Lung (tissue), 12 donors: ENCODE data around the gene ADCY5. TPM values are rescaled to one million over a fixed set of nuclear protein-coding genes. Genes with fewer than 3 reads are reported as not detected.

Source experiments
- ATAC-seq: fragments of 200-7000 bp; cut with Tn5 transposase; one replicate; pipeline ENCODE4 v1.9.1; 2020; ENCODE audit warnings: moderate number of reproducible peaks; ENCODE audit not compliant: insufficient read depth, low FRiP score
- DNase-seq, 3 donors: peaks; one replicate each; pipeline ENCODE4 v3.0.0-alpha.2; 2013 to 2017
- H3K27ac ChIP-seq, 2 donors: one replicate each; pipeline ENCODE4 v1.5.1; 2013; ENCODE audit warnings: mild to moderate bottlenecking in 2 of 2, moderate library complexity in 2 of 2, control low read depth in 1 of 2, inconsistent platforms in 1 of 2, low read depth in 1 of 2, low read length in 1 of 2
- H3K27me3 ChIP-seq, 3 donors: one replicate each; pipeline ENCODE4 v1.5.1; 2013; ENCODE audit warnings: low read length in 2 of 3; ENCODE audit not compliant: control insufficient read depth in 3 of 3, insufficient read depth in 3 of 3
- H3K36me3 ChIP-seq, 4 donors: one replicate each; pipeline ENCODE4 v1.5.1; 2013; ENCODE audit warnings: low read length in 4 of 4, mild to moderate bottlenecking in 1 of 4, moderate library complexity in 1 of 4; ENCODE audit not compliant: control insufficient read depth in 4 of 4, insufficient read depth in 4 of 4
- H3K4me1 ChIP-seq, 5 donors: one replicate each; pipeline ENCODE4 v1.5.1; 2013; ENCODE audit warnings: low read length in 5 of 5, mild to moderate bottlenecking in 2 of 5, moderate library complexity in 1 of 5; ENCODE audit not compliant: control insufficient read depth in 5 of 5, insufficient read depth in 5 of 5
- H3K4me3 ChIP-seq: one replicate; pipeline ENCODE4 v1.5.1; 2013; ENCODE audit warnings: mild to moderate bottlenecking, control low read depth, moderate library complexity
- H3K9ac ChIP-seq, 2 donors: one replicate each; pipeline ENCODE4 v1.5.1; 2013; ENCODE audit warnings: low read length in 2 of 2, control low read depth in 1 of 2; ENCODE audit not compliant: insufficient read depth in 1 of 2
- H3K9me3 ChIP-seq, 4 donors: one replicate each; pipeline ENCODE4 v1.5.1; 2013; ENCODE audit warnings: low read length in 3 of 4, mild to moderate bottlenecking in 1 of 4, moderate library complexity in 1 of 4; ENCODE audit not compliant: control insufficient read depth in 4 of 4, insufficient read depth in 3 of 4
- WGBS, 2 donors: extraction: QIAGEN DNeasy Blood & Tissue Kit; methylation state at CpG; one replicate each; pipeline ENCODE4 v1.1.7; 2013; 5-methylcytosine and 5-hydroxymethylcytosine counted together
- polyA plus RNA-seq, 2 donors: library from polyadenylated mRNA; stranded (reverse); fragments of 200-250 nt; gene quantifications; one replicate each; pipeline ENCODE4 v1.2.1, GENCODE V29; 2013
- total RNA-seq, 2 donors: library from RNA; depleted of rRNA in 1 of 2; stranded (reverse); fragments of >200 nt in 1 of 2; gene quantifications; one replicate each; pipeline ENCODE4 v1.2.1, GENCODE V29; 2014 to 2021
- TF ChIP-seq, protein P1 (sequence below): IDR thresholded peaks from 2 replicates; pipeline ENCODE4 v1.5.1; 2012; ENCODE audit warnings: mild to moderate bottlenecking; ENCODE audit errors: control extremely low read depth, extremely low read depth
- donor health status: control.
- donor health status: control.
- donor health status: Bipolar disorder and iron deficiency.
- donor health status: healthy.
- donor health status: DM: yes; HTN: yes; CAD: no.

The ADCY5 gene
- total and polyA plus RNA-seq, 4 donors, result 1.2 to 8.4 (median 2.4) TPM

DNA sequence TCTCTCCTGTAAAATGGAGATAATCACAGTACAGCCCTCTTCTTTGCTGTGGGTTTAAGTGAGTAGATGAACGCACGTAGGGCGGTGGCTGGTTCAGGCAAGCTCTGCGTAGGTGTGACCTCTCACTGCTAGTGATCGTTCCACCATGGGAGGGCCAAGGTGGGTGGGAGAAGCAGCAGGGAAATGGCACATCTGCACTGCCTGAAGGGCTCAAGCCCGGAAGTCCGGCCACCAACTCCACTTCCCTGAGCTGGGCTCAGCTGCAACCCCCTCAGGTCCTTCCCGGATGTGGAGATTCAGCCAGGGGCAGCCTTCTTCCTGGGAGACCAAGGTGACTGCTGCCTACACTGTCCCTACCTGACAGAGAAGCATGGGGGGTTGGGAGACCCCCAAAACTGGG, 102.9 kb downstream of the ADCY5 start:
- H3K9ac ChIP-seq, result no peak overlapping the region
- DNase-seq, result no peak

DNA sequence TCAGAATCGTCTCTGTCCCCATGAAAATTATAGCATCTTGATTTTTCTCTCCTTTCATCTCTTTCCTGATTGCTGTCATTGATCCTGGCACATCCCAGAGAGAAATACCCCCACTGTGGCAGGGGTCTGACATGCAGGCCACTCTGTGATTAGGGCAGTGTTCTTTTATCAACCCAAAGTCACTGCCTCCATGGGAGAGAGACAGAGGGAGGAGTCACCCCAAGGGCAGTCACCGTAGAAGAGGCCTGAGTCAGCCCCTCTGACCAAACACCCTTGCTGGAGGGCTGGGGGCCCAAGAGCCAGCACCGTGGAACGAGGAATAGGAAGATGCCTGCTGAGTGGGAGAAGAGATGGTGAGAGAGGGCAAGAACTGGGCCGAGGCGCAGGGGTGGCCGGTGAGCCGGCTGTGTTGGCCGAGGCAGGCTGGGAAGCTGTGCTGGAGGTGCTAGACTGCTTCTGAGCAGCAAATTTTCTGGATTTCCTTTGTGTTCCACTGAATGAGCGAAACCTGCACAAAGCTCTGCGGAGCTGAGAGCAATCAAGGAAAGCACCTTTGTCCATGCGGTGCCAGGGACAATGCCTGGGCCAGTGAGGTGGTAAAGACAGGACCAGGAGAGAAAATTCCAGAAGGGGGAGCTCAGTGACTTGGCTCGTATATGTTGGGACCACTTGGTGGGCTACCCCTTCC, 103.8 kb downstream of the ADCY5 start:
- Histone ChIP-seq H3K27me3 (no peaks in the 10 kb centered on the region), H3K4me3 (no peak overlapping the region), H3K27ac (peak overlapping the region in 1 of 2 donors; percentile 78), H3K9me3 (peaks cover 0 to 2% (median 0%) of the 10 kb centered on the region in 4 donors), H3K36me3 (no peaks in the 10 kb centered on the region), H3K4me1 (peaks cover 0 to 21% (median 4%) of the 10 kb centered on the region in 5 donors), H3K9ac (no peak overlapping the region)
- ATAC-seq (no peak), DNase-seq (no peak)
- WGBS, 2 donors, result 87 to 88% methylated on average over 13 of the region's 13 CpGs
- TF ChIP-seq, protein P1, sequence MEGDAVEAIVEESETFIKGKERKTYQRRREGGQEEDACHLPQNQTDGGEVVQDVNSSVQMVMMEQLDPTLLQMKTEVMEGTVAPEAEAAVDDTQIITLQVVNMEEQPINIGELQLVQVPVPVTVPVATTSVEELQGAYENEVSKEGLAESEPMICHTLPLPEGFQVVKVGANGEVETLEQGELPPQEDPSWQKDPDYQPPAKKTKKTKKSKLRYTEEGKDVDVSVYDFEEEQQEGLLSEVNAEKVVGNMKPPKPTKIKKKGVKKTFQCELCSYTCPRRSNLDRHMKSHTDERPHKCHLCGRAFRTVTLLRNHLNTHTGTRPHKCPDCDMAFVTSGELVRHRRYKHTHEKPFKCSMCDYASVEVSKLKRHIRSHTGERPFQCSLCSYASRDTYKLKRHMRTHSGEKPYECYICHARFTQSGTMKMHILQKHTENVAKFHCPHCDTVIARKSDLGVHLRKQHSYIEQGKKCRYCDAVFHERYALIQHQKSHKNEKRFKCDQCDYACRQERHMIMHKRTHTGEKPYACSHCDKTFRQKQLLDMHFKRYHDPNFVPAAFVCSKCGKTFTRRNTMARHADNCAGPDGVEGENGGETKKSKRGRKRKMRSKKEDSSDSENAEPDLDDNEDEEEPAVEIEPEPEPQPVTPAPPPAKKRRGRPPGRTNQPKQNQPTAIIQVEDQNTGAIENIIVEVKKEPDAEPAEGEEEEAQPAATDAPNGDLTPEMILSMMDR, result no peak

More for the DNA sequence above, 102.9 kb downstream of the ADCY5 start:
- H3K9me3 ChIP-seq, result peaks cover 0 to 2% (median 0%) of the 10 kb centered on the region in 4 donors
- H3K27me3 ChIP-seq, result no peaks in the 10 kb centered on the region
- TF ChIP-seq, protein P1, result no peak
- no peaks in the 10 kb centered on the region for H3K36me3 ChIP-seq
- H3K27ac ChIP-seq, result peak overlapping the region in 1 of 2 donors; percentile 78
- peaks cover 0 to 19% (median 4%) of the 10 kb centered on the region in 5 donors for H3K4me1 ChIP-seq
- 77 to 89% methylated on average over 8 of the region's 8 CpGs for WGBS, 2 donors
- no peak for ATAC-seq
- H3K4me3 ChIP-seq, result no peak overlapping the region

DNA sequence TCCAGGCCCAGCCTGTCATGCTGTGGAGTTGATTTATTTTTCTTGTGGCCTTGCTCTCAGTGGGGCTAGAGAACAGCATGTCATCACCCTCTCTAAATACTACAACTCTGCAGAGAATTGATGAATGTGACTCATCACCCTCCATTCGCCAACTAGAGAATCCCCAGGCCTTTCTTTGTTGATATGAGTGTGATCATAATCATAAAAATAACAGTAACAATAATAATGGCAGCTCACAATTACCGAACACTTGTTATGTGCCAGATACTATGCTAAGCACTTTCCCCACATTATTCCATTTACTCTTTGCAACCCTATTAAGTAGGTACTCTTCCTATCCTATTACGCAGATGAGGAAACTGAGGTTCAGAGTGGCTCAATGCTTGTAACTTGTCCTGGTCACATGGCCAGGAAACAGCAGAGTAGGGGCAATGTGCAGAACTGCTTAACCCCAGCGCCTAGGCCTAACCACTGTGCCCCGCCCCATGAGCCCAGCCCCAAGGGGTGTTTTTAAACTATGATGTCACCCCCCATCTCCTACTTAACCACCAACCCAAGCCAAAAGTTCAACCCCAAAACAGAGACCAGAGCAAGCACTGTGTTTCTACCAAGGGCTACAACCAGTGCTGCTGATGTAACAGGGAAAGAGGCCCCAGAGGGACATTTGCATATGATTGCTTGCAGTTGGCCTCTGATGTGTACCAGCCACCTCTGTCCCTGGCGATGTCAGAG, 104.5 kb downstream of the ADCY5 start:
- ATAC-seq (no peak), DNase-seq (no peak)
- H3K4me1 ChIP-seq, result peaks cover 0 to 25% (median 4%) of the 10 kb centered on the region in 5 donors
- H3K36me3 ChIP-seq, result no peaks in the 10 kb centered on the region
- TF ChIP-seq, protein P1, result no peak
- H3K9me3 ChIP-seq, result peaks cover 0 to 2% (median 0%) of the 10 kb centered on the region in 4 donors
- WGBS, 2 donors, result 86 to 88% methylated on average over 6 of the region's 6 CpGs
- peak overlapping the region in 1 of 2 donors; percentile 78 for H3K27ac ChIP-seq
- H3K9ac ChIP-seq, result no peak overlapping the region
- H3K4me3 ChIP-seq, result no peak overlapping the region
- H3K27me3 ChIP-seq, result no peaks in the 10 kb centered on the region
